Subcutaneous adipose tissue (tissue), 4 donors: ENCODE results near the gene QRFP. TPM values are rescaled to one million over a fixed set of nuclear protein-coding genes. Genes with fewer than 3 reads are reported as not detected.

Experiments
- total RNA-seq, 4 donors: library from RNA; depleted of rRNA; stranded (reverse); fragments of >200 nt; gene quantifications; one replicate each; pipeline ENCODE4 v1.1.0, GENCODE V29; 2016
- TF ChIP-seq, protein P1 (sequence below): fragments of 450-650 bp; IDR thresholded peaks from one replicate; pipeline ENCODE4 v1.5.1; 2016; ENCODE audit warnings: low read depth, mild to moderate bottlenecking, control low read depth, antibody characterized with exemption, moderate library complexity

QRFP gene
- total RNA-seq, 4 donors from 2014 or later: not detected

DNA sequence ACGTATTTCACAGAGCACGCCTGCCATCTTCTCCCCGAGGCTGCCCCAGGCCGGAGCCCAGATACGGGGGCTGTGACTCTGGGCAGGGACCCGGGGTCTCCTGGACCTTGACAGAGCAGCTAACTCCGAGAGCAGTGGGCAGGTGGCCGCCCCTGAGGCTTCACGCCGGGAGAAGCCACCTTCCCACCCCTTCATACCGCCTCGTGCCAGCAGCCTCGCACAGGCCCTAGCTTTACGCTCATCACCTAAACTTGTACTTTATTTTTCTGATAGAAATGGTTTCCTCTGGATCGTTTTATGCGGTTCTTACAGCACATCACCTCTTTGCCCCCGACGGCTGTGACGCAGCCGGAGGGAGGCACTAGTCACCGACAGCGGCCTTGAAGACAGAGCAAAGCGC lies 9.6 kb downstream of the QRFP start:
- TF ChIP-seq, protein P1, sequence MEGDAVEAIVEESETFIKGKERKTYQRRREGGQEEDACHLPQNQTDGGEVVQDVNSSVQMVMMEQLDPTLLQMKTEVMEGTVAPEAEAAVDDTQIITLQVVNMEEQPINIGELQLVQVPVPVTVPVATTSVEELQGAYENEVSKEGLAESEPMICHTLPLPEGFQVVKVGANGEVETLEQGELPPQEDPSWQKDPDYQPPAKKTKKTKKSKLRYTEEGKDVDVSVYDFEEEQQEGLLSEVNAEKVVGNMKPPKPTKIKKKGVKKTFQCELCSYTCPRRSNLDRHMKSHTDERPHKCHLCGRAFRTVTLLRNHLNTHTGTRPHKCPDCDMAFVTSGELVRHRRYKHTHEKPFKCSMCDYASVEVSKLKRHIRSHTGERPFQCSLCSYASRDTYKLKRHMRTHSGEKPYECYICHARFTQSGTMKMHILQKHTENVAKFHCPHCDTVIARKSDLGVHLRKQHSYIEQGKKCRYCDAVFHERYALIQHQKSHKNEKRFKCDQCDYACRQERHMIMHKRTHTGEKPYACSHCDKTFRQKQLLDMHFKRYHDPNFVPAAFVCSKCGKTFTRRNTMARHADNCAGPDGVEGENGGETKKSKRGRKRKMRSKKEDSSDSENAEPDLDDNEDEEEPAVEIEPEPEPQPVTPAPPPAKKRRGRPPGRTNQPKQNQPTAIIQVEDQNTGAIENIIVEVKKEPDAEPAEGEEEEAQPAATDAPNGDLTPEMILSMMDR: no peak

DNA sequence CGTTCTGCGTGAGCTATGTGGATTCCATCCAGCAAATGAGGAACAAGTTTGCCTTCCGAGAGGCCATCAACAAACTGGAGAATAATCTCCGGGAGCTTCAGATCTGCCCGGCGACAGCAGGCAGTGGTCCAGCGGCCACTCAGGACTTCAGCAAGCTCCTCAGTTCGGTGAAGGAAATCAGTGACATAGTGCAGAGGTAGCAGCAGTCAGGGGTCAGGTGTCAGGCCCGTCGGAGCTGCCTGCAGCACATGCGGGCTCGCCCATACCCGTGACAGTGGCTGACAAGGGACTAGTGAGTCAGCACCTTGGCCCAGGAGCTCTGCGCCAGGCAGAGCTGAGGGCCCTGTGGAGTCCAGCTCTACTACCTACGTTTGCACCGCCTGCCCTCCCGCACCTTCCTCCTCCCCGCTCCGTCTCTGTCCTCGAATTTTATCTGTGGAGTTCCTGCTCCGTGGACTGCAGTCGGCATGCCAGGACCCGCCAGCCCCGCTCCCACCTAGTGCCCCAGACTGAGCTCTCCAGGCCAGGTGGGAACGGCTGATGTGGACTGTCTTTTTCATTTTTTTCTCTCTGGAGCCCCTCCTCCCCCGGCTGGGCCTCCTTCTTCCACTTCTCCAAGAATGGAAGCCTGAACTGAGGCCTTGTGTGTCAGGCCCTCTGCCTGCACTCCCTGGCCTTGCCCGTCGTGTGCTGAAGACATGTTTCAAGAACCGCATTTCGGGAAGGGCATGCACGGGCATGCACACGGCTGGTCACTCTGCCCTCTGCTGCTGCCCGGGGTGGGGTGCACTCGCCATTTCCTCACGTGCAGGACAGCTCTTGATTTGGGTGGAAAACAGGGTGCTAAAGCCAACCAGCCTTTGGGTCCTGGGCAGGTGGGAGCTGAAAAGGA lies 10.9 kb downstream of the QRFP start:
- TF ChIP-seq, protein P1: no peak

DNA sequence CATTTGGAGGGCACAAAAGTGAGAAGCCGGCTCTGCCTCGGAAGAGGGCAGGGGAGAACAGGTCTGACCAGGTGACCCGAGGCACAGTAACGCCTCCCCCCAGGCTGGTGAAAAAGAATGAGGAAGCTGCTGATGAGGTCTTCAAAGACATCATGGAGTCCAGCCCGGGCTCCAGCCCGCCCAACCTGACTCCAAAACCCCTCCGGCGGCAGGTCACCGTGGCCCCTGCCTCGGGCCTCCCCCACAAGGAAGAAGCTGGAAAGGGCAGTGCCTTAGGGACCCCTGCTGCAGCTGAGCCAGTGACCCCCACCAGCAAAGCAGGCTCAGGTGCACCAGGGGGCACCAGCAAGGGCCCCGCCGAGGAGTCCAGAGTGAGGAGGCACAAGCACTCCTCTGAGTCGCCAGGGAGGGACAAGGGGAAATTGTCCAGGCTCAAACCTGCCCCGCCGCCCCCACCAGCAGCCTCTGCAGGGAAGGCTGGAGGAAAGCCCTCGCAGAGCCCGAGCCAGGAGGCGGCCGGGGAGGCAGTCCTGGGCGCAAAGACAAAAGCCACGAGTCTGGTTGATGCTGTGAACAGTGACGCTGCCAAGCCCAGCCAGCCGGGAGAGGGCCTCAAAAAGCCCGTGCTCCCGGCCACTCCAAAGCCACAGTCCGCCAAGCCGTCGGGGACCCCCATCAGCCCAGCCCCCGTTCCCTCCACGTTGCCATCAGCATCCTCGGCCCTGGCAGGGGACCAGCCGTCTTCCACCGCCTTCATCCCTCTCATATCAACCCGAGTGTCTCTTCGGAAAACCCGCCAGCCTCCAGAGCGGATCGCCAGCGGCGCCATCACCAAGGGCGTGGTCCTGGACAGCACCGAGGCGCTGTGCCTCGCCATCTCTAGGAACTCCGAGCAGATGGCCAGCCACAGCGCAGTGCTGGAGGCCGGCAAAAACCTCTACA lies 11.8 kb downstream of the QRFP start:
- TF ChIP-seq, protein P1: no peak

DNA sequence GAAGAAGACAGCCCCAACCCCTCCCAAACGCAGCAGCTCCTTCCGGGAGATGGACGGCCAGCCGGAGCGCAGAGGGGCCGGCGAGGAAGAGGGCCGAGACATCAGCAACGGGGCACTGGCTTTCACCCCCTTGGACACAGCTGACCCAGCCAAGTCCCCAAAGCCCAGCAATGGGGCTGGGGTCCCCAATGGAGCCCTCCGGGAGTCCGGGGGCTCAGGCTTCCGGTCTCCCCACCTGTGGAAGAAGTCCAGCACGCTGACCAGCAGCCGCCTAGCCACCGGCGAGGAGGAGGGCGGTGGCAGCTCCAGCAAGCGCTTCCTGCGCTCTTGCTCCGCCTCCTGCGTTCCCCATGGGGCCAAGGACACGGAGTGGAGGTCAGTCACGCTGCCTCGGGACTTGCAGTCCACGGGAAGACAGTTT lies 12.5 kb downstream of the QRFP start:
- TF ChIP-seq, protein P1: no peak

GRCh38 chr9:130883479-130883878 lies 13.1 kb downstream of the QRFP start:
- TF ChIP-seq, protein P1: no peak

- TF ChIP-seq, protein P1: no peak
These were observed 13.9 kb downstream of the QRFP start for GRCh38 chr9:130882696-130883225.
